A204.1 (cell line): ENCODE data around the gene PLS1.
"Not testable (repeated sequence)": the region's sequence is repeated elsewhere in the genome, so short reads cannot be mapped to it uniquely, and the experiment has no call there.

Source experiments
- FAIRE-seq: peaks from 2 replicates; lab custom pipeline; 2012; peaks lifted over from hg19 to GRCh38; lab: Jason Lieb, UNC

Gene PLS1

GRCh38 chr3:142706321-142707127 is 110.3 kb downstream of the PLS1 start:
- no peak for FAIRE-seq

GRCh38 chr3:142709207-142709606 is 113.0 kb downstream of the PLS1 start:
- no peak for FAIRE-seq

- not testable (repeated sequence) for FAIRE-seq
Measured at GRCh38 chr3:142714882-142715281, 118.7 kb downstream of the PLS1 start.

- no peak for FAIRE-seq
Measured at GRCh38 chr3:142716102-142716501, 119.9 kb downstream of the PLS1 start.

GRCh38 chr3:142723665-142723967 is 127.4 kb downstream of the PLS1 start:
- no peak for FAIRE-seq

- no peak for FAIRE-seq
Measured at GRCh38 chr3:142723968-142724681, 127.9 kb downstream of the PLS1 start, which contains the start of gene TRPC1. TRPC1 (plus strand) TSS chr3:142724034; CDS start chr3:142724560, 526 bp downstream.

GRCh38 chr3:142724682-142725356 is 128.6 kb downstream of the PLS1 start:
- no peak for FAIRE-seq

- FAIRE-seq = no peak
Measured at GRCh38 chr3:142725357-142725739, 129.2 kb downstream of the PLS1 start.

GRCh38 chr3:142726017-142726416 is 129.8 kb downstream of the PLS1 start:
- no peak for FAIRE-seq

GRCh38 chr3:142732066-142732465 is 135.9 kb downstream of the PLS1 start:
- no peak for FAIRE-seq

- FAIRE-seq = no peak
Measured at GRCh38 chr3:142734834-142735233, 138.6 kb downstream of the PLS1 start.

GRCh38 chr3:142735462-142735861 is 139.3 kb downstream of the PLS1 start:
- no peak for FAIRE-seq

GRCh38 chr3:142738396-142738795 is 142.2 kb downstream of the PLS1 start:
- no peak for FAIRE-seq

- no peak for FAIRE-seq
Measured at GRCh38 chr3:142746646-142747045, 150.5 kb downstream of the PLS1 start.

- FAIRE-seq = not testable (repeated sequence)
Measured at GRCh38 chr3:142750531-142750930, 154.3 kb downstream of the PLS1 start.

- FAIRE-seq = not testable (repeated sequence)
Measured at GRCh38 chr3:142752605-142753004, 156.4 kb downstream of the PLS1 start.

- FAIRE-seq = no peak
Measured at GRCh38 chr3:142754494-142754893, 158.3 kb downstream of the PLS1 start.
